Epidermal melanocyte (primary cell): ENCODE data around the gene AP4S1.
"Not testable (repeated sequence)": the region's sequence is repeated elsewhere in the genome, so short reads cannot be mapped to it uniquely, and the experiment has no call there.

Source experiments
- DNase-seq: peaks from one replicate; pipeline ENCODE4 v3.0.0; 2011; ENCODE audit warnings: low spot score; ENCODE audit not compliant: insufficient read length

The AP4S1 gene

DNA sequence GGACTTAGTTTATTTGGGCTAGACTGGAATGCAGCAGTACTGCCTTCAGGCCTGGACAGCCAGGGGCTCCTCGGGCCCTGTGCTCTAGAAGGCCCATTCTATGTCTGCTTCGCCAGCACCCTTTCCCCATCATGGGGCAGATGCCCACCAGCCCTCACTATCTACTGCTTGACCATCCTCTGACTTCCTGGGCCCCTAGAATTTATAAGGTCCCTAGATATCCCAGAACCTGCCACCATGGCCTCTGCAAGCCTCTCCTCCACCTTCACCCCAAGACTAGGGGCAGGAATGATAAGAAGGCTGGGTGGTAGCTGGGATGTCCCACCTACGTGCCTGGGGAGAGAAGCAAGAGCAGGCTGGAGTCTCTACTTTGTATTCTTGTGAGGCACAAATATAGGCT, 59.6 kb downstream of the AP4S1 start:
- DNase-seq = no peak

DNA sequence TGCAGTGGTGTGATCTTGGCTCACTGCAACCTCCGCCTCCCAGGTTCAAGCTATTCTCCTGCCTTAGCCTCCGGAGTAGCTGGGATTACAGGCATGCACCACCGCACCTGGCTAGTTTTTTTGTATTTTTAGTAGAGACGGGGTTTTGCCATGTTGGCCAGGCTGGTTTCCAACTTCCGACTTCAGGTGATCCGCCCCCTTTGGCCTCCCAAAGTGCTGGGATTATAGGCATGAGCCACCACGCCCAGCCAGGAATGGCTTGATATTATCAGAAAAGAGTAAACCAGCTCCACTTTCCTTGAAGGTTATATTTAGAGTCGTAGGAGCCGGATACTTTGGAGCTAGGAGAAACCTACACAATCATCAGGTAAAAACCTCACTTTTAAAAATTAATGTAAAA, 61.0 kb downstream of the AP4S1 start:
- not testable (repeated sequence) for DNase-seq

DNA sequence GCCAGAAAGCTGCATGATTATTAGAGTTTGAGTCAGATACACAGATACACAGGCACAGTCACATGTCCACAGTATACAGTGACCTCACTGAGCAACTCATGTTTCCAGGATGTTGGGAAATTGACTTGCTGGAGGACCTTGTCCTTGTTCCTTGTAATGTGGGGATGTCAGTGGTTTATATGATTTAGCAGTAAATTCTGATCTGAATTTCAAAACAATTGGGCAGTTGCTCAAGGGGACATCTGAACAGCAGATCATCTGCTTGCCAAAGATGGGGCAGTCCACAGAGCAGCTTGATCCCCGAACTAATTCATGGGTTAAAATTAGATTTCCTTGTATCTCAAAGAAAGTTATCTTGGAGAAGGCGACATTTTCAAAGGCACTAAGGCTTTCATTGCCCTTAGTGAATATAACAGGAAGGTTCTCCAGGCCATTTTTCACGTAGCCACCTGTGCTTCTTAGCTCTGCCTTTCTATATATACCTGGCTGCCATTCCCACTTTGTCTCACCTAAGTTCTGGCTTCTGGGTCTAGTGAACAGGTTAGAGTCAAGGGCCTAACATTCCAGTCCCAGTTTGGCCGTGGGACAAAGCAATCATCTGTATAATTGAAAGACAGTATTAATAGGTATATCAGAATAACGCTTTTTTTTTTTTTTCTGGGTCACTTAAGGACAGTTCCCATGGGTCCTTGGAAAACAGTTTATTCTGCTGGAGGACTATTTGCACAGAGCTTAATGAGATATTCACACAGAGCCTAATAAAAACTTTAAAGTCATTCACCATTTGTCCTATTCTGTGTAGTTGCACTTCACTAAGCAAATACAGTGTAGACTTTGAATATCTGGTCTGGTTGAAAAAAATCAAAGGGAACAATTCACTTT, 65.7 kb downstream of the AP4S1 start:
- no peak for DNase-seq

- DNase-seq = no peak
Measured at GRCh38 chr14:31092160-31092708, 66.8 kb downstream of the AP4S1 start.

GRCh38 chr14:31093884-31094839, 68.7 kb downstream of the AP4S1 start:
- not testable (repeated sequence) for DNase-seq

DNA sequence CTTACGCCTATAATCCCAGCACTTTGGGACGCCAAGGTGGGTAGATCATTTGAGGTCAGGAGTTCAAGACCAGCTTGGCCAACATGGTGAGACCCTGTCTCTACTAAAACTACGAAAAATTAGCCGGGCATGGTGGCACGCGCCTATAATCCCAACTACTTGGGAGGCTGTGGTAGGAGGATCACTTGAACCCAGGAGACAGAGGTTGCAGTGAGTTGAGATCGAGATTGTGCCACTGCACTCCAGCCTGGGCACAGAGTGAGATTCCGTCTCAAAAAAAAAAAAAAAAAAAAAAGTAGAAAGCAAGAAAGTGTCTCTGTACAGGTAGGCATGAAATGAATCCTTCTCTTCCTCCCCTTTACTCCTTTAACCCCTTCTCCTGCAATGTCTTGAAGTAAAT, 70.4 kb downstream of the AP4S1 start:
- not testable (repeated sequence) for DNase-seq

DNA sequence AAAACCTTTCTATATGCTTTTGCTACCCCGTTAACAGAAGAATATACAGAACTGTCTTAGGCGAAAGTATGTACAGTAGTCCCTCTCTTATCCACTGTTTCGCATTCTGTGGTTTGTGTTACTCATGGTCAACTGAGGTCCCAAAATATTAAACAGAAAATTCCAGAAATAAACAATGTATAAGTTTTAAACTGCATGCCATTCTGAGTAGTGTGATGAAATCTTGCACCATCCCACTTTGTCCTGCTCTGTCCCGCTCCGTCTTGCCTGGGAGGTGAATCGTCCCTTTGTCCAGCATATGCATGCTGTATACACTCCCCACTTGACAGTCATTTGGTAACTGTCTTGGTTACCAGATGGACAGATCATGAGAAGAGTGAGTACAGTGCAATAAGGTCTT, 70.8 kb downstream of the AP4S1 start:
- DNase-seq = no peak

GRCh38 chr14:31097081-31097480, 71.6 kb downstream of the AP4S1 start:
- DNase-seq = no peak

DNA sequence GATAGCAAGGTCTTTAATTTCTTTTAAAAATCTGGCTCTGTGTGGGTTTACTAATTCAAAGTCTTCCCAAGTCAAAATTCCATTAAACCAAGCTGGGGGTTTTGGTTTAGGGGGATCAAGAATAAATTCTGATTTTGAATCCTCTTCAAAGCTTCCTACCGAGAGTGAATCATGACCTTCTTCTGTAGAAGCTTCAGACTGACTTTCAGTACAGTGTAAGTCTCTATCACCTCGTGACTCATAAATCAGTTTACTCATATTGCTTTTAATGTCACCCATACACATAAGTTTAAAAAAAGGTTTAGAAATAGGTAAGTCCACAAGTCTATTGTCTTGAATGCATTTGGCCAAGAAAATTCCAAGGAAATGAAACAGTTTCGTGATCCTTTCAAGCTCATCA, 81.3 kb downstream of the AP4S1 start:
- no peak for DNase-seq

GRCh38 chr14:31109257-31109656, 83.8 kb downstream of the AP4S1 start:
- no peak for DNase-seq

DNA sequence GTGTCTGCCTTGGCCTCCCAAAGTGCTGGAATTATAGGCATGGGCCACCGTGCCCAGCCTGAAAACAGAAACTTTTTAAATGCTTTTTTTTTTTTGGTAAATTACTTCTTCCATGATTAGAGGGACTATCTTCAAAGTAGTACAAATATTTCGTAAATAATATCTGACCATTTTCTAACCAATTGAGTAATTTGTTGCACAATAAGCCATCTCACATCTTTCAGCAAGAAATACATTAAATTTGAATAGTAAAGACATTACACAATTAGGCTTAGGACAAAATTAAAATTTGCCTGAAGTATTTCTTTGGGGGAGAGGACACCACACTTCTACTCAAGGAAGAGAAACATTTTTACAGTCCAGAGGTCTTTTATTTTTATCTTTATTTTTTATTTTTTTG, 85.4 kb downstream of the AP4S1 start:
- DNase-seq = no peak

DNA sequence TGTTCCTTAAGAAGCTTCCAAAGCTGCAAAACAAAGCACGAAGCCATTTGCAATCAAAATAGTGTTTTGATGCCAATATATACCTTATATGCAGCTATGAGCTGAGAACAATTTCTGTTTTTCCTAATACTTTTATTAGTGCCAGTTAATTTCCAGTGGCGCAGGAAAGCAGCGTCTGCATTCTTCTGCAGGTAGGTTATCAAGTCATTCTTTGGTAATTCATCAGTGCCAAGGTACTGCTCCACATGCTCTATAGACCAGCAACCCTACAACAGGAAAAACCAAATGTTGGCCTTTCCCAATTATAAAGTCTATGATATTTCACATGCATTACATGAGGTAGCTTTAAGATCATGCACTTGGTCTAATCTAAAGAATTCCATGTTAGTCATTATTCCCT, 88.3 kb downstream of the AP4S1 start:
- no peak for DNase-seq

DNA sequence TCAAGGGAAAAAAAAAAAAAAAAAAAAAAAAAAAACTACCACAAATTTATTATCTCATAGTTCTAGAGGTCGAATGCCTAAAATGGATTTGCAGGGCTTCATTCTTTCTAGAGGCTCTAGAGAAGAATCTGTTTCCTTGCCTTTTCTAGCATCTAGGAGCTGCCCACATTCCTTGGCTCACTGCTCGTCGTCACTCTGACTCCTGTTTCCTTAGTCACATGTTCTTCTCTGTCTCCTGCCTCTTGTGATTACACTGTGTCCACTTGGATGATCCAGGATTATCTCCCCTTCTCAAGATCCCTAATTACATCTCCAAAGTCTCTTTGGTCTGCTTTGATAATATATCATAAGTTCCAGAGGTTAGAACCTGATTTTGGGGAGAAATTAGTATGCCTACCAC, 93.4 kb downstream of the AP4S1 start:
- DNase-seq = no peak

GRCh38 chr14:31122098-31122611, 96.7 kb downstream of the AP4S1 start:
- DNase-seq = no peak

- DNase-seq = no peak
Measured at GRCh38 chr14:31122921-31123320, 97.5 kb downstream of the AP4S1 start.

GRCh38 chr14:31124197-31124596, 98.7 kb downstream of the AP4S1 start:
- DNase-seq = no peak

- DNase-seq = no peak
Measured at GRCh38 chr14:31125231-31125630, 99.8 kb downstream of the AP4S1 start.

GRCh38 chr14:31126680-31127079, 101.2 kb downstream of the AP4S1 start:
- DNase-seq = no peak

DNA sequence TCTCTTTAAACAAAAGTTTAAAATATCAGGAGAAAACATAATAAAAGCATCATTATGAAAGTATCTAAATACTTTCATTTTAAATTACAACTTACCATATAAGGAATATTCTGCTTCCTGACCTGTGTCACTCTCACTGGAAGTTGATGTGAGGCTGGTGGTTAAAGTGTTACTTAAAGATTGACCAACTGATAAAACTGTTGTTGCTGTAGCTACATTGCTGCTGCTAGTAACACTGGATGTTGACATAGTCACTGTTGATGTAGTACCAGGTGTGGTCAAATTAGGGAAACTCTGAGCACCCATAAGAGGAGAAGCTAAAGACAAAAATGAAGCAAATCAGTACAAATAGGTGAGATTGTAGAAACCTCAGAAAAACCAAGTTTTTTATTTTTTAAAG, 102.2 kb downstream of the AP4S1 start:
- no peak for DNase-seq

- DNase-seq = no peak
Measured at GRCh38 chr14:31128601-31129526, 103.4 kb downstream of the AP4S1 start.

GRCh38 chr14:31133133-31133532, 107.7 kb downstream of the AP4S1 start:
- no peak for DNase-seq
